ELF-1 (cell line): Measurements from ENCODE around the gene CORO7.

Experiments used
- DNase-seq: peaks from one replicate; pipeline ENCODE4 v3.0.0-alpha.2; 2016; ENCODE audit warnings: low read depth, low spot score

The CORO7 gene

DNA sequence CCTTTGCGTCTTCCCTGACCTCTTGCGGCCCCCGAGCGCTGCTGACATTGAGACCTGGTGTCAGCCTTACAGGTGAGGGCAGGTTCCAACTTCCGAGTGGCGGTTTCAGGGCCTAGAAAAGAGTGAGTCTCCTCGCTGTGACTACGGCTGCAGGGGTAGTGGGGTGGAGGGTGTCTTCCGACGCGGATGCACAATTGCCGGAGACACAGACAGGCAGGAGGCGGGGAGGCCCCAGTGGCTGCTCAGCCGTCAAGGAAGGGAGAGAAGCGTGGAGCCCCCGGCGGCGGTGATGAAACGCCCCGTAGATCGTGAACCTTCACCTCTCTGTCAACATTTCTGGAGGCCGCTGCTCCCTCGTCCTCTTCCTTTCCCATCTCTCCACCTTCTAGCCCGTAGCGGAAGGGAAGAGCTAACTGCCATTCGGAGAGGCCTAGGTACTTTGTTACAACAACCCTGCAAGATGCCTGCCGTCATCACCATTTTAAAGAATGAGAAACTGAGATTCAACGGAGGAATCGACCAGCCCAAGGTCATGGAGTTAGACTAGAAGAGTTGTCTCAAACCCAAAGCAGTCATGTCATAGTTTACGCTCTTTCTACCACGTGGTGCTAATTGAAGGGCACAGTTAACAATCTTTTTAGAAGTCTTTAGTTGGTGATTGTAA, 9.8 kb upstream of the CORO7 start:
- DNase-seq, result no peak

DNA sequence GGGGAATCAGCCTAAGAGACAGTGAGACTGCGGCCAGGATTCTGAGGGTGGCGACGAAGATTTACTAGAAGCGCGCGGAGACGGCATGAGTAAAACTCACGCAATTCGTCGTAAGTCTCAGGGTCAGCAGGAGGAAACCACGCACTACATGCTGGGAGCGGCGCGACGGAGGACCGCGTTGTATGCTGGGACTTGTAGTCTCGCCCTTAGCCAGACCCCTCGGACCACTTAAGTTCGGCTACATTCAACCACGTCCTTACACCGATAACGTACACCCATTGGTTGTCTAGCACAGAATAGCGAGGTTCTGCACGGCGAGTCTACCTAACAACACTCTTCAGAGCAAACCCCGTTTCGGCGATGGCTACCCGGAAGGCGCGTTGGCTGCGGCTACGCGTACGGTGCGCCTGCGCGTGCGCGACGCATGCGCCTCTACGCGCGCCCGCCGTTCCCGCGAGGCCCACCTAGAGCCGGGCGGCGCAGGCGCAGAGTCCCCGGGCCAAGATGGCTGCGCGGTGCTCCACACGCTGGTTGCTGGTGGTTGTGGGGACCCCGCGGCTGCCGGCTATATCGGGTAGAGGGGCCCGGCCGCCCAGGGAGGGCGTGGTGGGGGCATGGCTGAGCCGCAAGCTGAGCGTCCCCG, 9.1 kb upstream of the CORO7 start, which contains the start of gene DNAJA3:
Gene DNAJA3, plus strand, starts transcription at position 491 of the 643 bp plus-strand sequence. Its CDS starts 14 bp downstream, at position 505.
- DNase-seq, result peak; percentile 95

DNA sequence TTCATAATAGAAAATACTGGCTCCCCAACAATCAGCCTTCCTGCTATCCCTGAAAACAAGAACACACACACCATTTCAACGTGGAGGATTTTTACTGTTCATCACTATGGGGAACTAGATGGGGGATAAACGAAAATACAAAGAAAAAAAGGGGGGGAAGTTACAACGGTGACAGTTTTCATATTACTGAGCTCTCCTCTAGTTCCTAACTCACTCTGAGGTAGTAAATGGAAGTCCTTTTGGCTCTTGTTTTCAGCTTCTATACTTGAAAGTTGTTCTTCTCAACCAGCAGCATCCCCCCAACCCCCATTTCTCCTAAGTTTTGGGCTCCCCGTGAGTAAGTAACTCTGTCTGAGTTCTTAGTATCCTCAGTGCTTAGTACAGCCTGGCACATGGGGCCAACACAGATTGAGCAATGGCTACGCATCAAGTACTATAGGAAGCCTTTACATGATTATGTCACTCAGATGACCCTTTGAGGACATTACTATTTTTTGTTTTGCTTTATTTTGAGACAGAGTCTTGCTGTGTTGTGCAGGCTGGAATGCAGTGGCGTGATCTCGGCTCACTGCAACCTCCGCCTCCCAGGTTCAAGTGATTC, 4.2 kb upstream of the CORO7 start:
- no peak for DNase-seq

DNA sequence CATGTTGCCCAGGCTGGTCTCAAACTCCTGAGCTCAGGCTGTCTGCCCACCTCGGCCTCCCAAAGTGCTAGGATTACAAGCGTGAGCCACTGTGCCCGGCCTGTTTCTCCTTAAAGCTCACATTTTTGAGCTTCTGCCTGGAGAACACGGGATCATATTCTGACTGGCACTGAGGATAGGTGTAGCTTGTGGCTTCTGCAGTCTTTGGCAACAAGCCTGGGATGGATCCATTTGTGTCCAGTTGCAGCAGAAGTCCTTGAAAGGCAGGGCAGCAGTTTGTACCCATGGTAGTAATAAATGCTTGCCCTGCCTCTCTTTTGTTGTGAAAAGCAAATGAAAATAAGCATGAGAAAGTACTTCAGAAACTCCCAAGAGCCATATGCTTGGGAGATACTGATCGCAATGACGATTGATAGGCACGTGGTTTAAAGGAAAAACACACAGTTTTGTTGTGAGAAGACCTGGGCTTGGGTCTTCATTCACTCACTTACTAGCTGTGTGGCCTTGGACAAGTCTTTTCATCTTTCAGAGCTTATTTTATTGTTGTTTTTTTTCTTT, 3.1 kb upstream of the CORO7 start:
- DNase-seq, result no peak

DNA sequence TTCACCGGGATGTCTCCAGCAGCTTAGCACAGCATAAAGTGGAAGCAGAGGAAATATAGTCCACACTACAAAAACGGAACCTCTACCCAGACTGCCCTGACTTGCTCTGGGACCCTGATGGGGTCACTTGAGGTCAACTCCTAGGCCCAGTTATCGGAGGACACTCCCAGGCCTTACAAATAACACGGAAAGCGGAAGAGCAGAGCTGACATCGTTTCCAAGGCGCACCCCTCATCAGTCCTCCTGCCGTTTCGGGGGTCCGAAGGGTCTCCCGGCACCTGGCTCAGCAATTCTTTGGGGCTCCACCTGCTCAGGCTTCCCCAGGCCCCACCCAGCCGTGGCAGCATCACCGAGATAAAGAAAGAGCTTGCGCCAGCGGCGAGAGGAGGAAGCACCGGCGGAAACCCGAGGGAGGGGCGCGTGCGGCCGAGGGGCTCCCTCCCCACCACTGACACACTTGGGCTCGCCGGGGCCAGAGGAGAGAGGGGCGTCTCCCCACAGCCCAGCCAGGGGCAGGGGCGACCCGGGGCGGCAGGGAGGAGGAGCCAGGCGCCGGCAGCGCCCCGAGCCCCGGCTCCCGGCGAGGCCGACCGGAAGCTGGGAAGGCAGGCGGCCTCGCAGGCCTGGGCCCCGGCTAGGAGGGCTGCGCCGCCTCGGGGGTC, 727 bp downstream of the CORO7 start:
- DNase-seq, result peak; percentile 46

DNA sequence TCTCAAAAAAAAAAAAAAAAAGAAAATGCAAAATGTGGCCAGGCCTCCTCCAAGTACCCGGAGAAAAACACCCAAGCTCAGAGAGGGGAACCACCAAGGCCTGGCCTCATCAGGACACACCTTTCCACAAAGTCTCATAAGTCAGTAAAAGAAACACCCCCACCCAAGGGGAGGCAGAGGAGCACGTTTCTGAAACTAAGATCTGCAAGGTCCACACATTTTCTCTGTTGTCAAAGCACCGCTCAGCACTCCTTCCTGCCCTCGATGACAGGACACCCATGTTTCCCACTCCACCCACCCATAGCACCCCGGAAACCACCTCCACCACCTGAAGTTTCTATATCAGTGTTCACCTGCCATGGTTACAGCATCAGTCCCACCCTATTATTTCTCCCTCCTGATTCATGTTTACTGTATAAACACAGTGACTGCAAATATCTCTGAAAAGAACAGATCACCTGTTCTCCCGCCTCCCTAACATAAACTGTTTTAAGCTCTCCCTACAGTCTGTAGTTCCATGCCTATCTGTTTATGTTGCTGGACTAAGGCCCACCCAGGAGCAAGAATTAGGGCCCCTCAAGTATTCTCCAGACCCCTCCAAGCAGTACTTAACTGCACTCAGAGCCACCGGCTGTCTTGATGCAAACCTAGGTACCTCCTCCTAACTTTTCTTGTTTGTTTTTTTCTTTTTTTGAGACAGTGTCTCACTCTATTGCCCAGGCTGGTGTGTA, 2.0 kb downstream of the CORO7 start:
- no peak for DNase-seq

DNA sequence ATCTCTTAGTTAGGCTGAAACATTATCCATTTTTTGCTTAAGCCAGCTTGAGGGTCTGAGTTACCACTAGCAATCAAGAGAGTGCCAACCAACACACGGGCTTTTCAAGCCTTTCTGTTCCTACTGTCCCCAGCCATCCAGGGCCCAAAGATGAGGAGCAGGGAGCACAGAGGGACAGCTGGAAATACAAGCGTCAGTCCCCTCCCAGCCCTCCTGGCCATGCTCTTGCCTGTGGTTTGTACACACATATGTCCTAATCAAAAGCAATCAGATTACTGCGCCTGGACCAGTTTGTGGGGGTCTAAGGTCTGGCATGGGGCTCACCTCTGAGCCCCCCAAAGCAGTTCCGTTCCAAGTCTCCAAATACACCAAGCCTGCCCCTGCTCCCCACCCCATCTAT, 3.5 kb downstream of the CORO7 start:
- DNase-seq, result no peak

- no peak for DNase-seq
Observed at GRCh38 chr16:4412159-4412558, 4.2 kb downstream of the CORO7 start.

DNA sequence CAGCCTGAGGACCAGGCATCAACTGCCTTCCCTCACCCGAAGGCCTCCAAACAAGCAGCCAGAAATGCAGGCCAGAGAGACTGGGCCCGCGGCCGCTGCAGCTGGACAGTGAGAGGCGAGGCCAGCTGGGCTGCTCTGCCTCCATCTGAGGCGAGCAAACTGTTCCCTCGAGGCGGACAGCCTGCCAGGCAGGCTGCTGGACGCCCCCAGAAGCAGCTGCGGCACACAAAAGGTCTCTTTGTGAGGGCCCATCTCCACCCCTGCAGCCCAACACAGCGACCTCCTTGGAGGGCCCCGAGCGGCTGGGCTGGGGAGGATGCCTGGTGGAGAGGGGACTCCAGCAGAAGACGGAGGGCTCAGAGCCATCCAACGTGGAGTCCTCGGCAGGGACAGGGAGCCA, 4.7 kb downstream of the CORO7 start:
- no peak for DNase-seq

DNA sequence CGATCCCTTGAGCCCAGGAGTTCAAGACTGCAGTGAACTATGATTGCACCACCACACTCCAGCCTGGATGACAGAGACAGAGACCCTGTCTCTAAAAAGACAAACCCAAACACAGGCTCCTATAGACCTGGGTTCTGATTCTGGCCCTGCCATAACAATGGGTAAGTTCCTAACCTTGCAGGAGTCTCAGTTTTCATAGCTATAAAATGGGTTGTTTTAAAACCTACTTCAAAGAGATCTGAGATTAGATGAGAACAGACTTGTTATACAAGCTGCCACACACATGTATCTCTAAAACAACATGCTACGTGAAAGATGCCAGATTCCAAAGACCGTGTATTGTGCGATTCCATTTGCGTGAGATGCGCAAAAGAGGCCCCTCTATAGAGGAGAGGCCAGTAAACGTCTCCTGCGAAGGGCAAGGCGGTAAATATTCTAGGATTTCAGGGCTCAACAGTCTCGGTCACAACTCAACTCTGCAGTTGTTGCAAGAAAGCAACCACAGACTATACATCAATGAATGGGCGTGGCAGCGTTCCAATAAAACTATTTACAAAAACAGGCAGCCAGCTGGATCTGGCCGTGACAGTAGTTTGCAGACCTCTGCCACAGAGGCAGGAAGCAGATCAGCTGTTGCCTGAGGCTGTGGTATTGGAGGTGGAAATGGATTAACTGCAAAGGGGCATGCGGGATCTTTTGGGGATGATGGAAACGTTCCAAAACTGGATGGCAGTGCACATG, 5.9 kb downstream of the CORO7 start:
- DNase-seq, result no peak

- DNase-seq, result no peak
Observed at GRCh38 chr16:4409081-4409932, 7.1 kb downstream of the CORO7 start.

GRCh38 chr16:4408323-4408690, 8.1 kb downstream of the CORO7 start:
- DNase-seq, result no peak

GRCh38 chr16:4407543-4408322, 8.7 kb downstream of the CORO7 start:
- DNase-seq, result no peak

GRCh38 chr16:4404967-4405696, 11.3 kb downstream of the CORO7 start:
- DNase-seq, result peak; percentile 54

DNA sequence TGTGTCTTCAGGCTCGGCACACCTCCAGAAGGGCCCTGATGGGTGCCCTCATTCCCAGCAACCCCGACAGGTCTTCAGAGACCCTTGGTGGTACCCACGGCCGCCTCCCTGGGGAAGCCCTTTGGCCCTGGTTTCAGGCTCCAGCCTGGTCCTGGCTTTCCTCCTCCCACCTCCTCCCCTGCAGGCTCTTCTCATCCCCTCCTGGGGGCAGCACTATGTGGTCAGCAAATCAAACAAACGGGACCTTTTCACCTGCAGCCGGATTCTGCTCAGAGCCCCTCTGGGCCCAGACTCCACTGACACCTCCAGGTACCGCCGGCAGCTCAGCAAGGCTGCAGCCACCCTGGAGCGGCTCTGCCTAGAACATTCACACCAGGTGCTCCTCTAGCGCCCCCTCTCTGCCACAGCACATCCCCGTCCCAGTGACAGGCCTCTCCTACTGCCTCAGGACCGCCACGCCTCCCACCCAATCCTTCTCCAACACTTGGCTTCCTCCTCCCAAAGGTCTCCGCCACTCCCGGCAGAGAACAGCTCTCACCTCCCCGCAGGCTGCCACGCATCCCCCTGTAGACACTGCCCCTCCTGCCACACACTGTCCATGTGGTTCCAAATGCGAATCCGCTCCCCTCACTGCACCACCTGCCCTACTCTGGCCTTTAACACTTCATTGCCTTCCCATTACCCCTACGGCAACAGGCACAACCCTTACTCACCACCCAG, 12.0 kb downstream of the CORO7 start:
- DNase-seq, result peak; percentile 92

DNA sequence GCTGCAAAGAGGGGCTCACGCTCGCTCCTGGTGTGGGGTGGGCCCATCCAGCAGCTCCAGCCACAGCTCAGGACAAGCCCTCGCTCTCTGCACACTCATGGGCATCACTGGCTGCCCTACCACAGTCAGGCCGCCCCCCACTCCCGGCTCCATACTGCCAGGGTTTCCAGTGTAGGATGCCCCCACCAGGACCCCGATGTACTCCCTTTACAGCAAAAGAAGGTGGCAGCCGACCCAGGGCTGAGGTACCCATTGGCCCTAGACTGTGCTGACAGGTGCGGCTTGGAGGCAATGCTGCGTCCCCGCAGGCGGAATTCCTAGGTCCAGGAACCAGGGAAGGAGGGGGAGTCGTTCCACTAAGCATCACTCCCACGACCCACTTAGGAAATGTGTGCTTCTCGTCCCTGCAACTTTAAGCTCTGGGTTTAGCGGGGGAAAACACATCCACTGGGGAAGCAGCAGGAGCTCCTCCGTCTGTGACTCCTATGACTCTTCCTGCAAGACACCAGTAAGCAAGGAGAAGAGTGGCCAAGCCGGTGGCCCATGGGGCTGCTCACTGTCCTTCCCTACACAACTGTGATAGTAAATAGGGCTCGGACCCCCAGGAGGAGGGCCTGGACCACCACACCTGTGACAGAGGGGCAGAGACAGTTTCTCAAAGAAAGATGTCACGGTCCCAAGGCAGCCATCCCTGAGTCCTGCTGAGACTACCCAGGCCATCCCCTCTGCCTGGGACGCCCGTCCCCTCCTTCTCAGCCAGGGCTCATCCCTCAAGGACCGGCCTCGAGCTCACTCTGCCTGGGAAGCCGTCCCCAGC, 13.1 kb downstream of the CORO7 start:
- DNase-seq, result no peak
